OCI-LY3 (cell line): Measurements from ENCODE around the gene TBC1D23.

Experiments used
- H2AFZ ChIP-seq: fragments of 200-600, 300-600 bp; shearing (Covaris generic); 2 replicates; pipeline ENCODE4 v1.6.0; 2014; ENCODE audit warnings: antibody characterized with exemption, low read depth, low read length
- H3K27ac ChIP-seq: fragments of 200-600, 300-600 bp; sonication (generic); 2 replicates; pipeline ENCODE4 v1.5.1; 2014; ENCODE audit warnings: mild to moderate bottlenecking, low read length, moderate library complexity, mixed read lengths
- H3K27me3 ChIP-seq: fragments of 200-600, 300-600 bp; sonication (generic); 2 replicates; pipeline ENCODE4 v1.6.1; 2014; ENCODE audit warnings: low read depth, low read length, mixed read lengths
- H3K36me3 ChIP-seq: fragments of 200-600, 300-600 bp; sonication (generic); replicated peaks from 2 replicates; pipeline ENCODE3; 2014; ENCODE audit warnings: low read depth, low read length, mixed read lengths
- H3K4me1 ChIP-seq: fragments of 300-600, 200-600 bp; sonication (generic); 2 replicates; pipeline ENCODE4 v1.6.1; 2014; ENCODE audit warnings: low read length, mixed read lengths
- H3K4me2 ChIP-seq: fragments of 200-600, 300-600 bp; sonication (generic); 2 replicates; pipeline ENCODE4 v1.6.1; 2014; ENCODE audit warnings: low read length, mixed read lengths
- H3K4me3 ChIP-seq: fragments of 300-600, 200-600 bp; sonication (generic); 2 replicates; pipeline ENCODE4 v1.5.1; 2014; ENCODE audit warnings: antibody characterized with exemption, mild to moderate bottlenecking, low read length, moderate library complexity
- H3K79me2 ChIP-seq: fragments of 300-600, 200-600 bp; shearing (Covaris generic); 2 replicates; pipeline ENCODE4 v1.6.1; 2014; ENCODE audit warnings: mild to moderate bottlenecking, low read length, mixed read lengths
- H3K9ac ChIP-seq: fragments of 300-600, 200-600 bp; shearing (Covaris generic); 2 replicates; pipeline ENCODE4 v1.6.0; 2014; ENCODE audit warnings: mild to moderate bottlenecking, low read length, moderate library complexity
- H3K9me3 ChIP-seq: fragments of 200-600, 300-600 bp; shearing (Covaris generic); 2 replicates; pipeline ENCODE4 v1.6.1; 2014; ENCODE audit warnings: low read length, mixed read lengths; ENCODE audit not compliant: insufficient read depth
- H4K20me1 ChIP-seq: fragments of 200-600, 300-600 bp; sonication (generic); 2 replicates; pipeline ENCODE4 v1.6.1; 2016; ENCODE audit warnings: low read length, mixed read lengths; ENCODE audit not compliant: insufficient read depth
- EZH2phosphoT487 ChIP-seq: fragments of 200-600 bp; shearing (Covaris generic); IDR thresholded peaks from 2 replicates; pipeline ENCODE4 v1.6.1; 2018; ENCODE audit warnings: antibody characterized with exemption, mixed run types, low read depth
- TF ChIP-seq, protein P1 (sequence below): fragments of 200-600, 300-600 bp; sonication (generic); IDR thresholded peaks from 2 replicates; pipeline ENCODE4 v1.5.1; 2014; ENCODE audit warnings: antibody characterized with exemption, low read length, low read depth

Gene TBC1D23

GRCh38 chr3:100297784-100298183 lies 37.0 kb downstream of the TBC1D23 start:
- Histone ChIP-seq H3K79me2 (no peaks in the 10 kb centered on the region), H3K4me1 (no peaks in the 10 kb centered on the region), H3K4me2 (no peak overlapping the region), H3K4me3 (no peak overlapping the region), H2AFZ (no peak overlapping the region), H3K36me3 (no peaks in the 10 kb centered on the region), H3K9ac (no peak overlapping the region), H3K9me3 (no peaks in the 10 kb centered on the region), H3K27ac (no peak overlapping the region), H3K27me3 (no peaks in the 10 kb centered on the region), H4K20me1 (no peaks in the 10 kb centered on the region)
- TF ChIP-seq, protein P1, sequence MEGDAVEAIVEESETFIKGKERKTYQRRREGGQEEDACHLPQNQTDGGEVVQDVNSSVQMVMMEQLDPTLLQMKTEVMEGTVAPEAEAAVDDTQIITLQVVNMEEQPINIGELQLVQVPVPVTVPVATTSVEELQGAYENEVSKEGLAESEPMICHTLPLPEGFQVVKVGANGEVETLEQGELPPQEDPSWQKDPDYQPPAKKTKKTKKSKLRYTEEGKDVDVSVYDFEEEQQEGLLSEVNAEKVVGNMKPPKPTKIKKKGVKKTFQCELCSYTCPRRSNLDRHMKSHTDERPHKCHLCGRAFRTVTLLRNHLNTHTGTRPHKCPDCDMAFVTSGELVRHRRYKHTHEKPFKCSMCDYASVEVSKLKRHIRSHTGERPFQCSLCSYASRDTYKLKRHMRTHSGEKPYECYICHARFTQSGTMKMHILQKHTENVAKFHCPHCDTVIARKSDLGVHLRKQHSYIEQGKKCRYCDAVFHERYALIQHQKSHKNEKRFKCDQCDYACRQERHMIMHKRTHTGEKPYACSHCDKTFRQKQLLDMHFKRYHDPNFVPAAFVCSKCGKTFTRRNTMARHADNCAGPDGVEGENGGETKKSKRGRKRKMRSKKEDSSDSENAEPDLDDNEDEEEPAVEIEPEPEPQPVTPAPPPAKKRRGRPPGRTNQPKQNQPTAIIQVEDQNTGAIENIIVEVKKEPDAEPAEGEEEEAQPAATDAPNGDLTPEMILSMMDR: no peak
- no peak for TF ChIP-seq EZH2phosphoT487

DNA sequence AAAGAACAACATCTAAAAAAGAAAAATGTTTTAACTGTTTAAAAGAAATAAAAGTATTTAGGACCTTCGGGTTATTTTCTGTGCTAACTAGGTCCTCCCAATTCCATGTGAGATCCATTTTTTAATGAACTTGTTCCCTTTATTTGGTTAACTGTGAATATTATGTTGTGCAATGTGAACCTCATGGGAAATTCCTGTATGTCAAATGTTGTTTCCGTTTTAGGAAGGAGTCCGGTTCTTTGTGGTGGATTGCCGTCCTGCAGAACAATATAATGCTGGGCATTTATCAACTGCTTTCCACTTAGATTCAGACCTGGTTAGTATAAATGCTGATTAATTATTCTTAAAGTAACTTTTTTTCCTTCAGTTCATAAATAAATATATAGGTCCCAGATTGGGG lies 38.2 kb downstream of the TBC1D23 start:
- H3K36me3 ChIP-seq: no peaks in the 10 kb centered on the region
- H4K20me1 ChIP-seq: no peaks in the 10 kb centered on the region
- H3K27ac ChIP-seq: no peak overlapping the region
- H3K9me3 ChIP-seq: no peaks in the 10 kb centered on the region
- no peaks in the 10 kb centered on the region for H3K79me2 ChIP-seq
- H3K4me3 ChIP-seq: no peak overlapping the region
- no peak overlapping the region for H2AFZ ChIP-seq
- TF ChIP-seq, protein P1: no peak
- TF ChIP-seq EZH2phosphoT487: no peak
- no peak overlapping the region for H3K9ac ChIP-seq
- H3K4me2 ChIP-seq: no peak overlapping the region
- H3K4me1 ChIP-seq: no peaks in the 10 kb centered on the region
- no peaks in the 10 kb centered on the region for H3K27me3 ChIP-seq

DNA sequence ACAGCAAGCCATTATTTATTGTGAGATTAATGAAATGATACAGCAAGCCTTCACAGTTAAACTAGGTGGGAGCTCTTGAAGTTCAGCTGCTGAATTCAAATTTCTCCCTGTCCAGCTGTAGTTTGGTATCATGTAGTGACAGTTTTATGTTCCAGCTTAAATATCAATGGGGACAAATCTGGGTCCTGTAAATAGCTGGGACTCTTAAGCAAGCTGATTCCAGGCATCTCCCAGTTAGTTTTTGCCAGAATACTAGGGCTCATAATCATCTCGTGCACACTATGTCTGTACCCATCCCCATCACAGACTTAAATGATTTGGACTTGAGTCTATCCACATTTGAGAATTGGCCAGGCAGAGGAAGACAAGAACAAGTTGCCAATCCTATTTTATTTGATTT lies 45.9 kb downstream of the TBC1D23 start:
- H3K36me3 ChIP-seq: peaks cover 12% of the 10 kb centered on the region
- no peak overlapping the region for H3K4me2 ChIP-seq
- H4K20me1 ChIP-seq: no peaks in the 10 kb centered on the region
- no peak overlapping the region for H3K27ac ChIP-seq
- no peaks in the 10 kb centered on the region for H3K27me3 ChIP-seq
- H3K4me1 ChIP-seq: no peaks in the 10 kb centered on the region
- no peak overlapping the region for H3K9ac ChIP-seq
- TF ChIP-seq, protein P1: no peak
- no peak overlapping the region for H3K4me3 ChIP-seq
- H2AFZ ChIP-seq: no peak overlapping the region
- no peaks in the 10 kb centered on the region for H3K9me3 ChIP-seq
- no peaks in the 10 kb centered on the region for H3K79me2 ChIP-seq

GRCh38 chr3:100310355-100310965 lies 49.7 kb downstream of the TBC1D23 start:
- H3K4me1 ChIP-seq: no peaks in the 10 kb centered on the region
- no peak overlapping the region for H3K27ac ChIP-seq
- H3K36me3 ChIP-seq: peaks cover 12% of the 10 kb centered on the region
- no peaks in the 10 kb centered on the region for H4K20me1 ChIP-seq
- no peak for TF ChIP-seq EZH2phosphoT487
- TF ChIP-seq, protein P1: no peak
- no peak overlapping the region for H3K9ac ChIP-seq
- no peak overlapping the region for H3K4me3 ChIP-seq
- H3K4me2 ChIP-seq: no peak overlapping the region
- H3K79me2 ChIP-seq: no peaks in the 10 kb centered on the region
- H3K27me3 ChIP-seq: no peaks in the 10 kb centered on the region
- H2AFZ ChIP-seq: no peak overlapping the region
- no peaks in the 10 kb centered on the region for H3K9me3 ChIP-seq
